Stimulated activated CD4-positive, alpha-beta T cell treated with anti-CD3 and anti-CD28 coated beads, TNF-alpha, amount 100 ng/mL, for 24 hours (primary cell): ENCODE results near the gene ABI3BP.
"Not testable (repeated sequence)": the region's sequence is repeated elsewhere in the genome, so short reads cannot be mapped to it uniquely, and the experiment has no call there.

Experiments
- DNase-seq, 3 experiments: peaks; one replicate each; pipeline ENCODE4 v3.0.0-alpha.2; 2020; ENCODE audit warnings: low read depth in 3 of 3

ABI3BP gene

DNA sequence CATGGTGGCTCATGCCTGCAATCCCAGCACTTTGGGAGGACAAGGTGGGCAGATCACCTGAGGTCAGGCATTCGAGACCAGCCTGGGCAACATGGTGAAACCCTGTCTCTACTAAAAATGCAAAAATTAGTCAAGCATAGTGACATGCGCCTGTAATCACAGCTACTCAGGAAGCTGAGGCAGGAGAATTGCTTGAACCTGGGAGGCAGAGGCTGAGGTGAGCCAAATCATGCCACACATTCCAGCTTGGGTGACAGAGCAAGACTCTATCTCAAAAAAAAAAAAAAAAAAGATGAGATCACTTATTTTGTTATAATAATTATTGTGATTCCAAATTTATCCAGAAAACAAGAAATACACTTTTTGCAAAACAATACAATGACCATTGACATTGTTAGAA lies 47.1 kb downstream of the ABI3BP start:
- DNase-seq: not testable (repeated sequence)

GRCh38 chr3:100941451-100941850 lies 51.8 kb downstream of the ABI3BP start:
- no peak for DNase-seq

DNA sequence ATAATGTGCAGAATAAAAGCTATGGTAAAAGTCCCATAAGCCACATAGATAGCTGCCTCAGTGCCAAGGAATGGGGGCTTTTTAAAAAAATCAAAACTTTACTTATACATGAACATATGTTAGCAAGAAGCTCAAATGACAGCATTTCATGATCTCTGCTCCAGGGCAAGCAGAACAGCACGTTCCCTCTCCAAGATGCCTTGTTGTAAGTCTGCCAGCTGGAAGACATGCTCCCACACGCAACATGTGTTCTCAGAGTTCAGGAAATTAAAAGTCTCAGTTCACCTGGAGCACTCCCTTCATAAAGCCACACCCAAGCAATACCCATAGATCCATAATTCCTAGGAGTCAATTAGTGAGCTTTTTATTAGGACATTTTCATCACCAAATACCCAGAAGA lies 52.2 kb downstream of the ABI3BP start:
- no peak for DNase-seq

- no peak for DNase-seq
Observed at GRCh38 chr3:100936931-100937330, 56.3 kb downstream of the ABI3BP start.

GRCh38 chr3:100932491-100932890 lies 60.7 kb downstream of the ABI3BP start:
- DNase-seq: no peak

DNA sequence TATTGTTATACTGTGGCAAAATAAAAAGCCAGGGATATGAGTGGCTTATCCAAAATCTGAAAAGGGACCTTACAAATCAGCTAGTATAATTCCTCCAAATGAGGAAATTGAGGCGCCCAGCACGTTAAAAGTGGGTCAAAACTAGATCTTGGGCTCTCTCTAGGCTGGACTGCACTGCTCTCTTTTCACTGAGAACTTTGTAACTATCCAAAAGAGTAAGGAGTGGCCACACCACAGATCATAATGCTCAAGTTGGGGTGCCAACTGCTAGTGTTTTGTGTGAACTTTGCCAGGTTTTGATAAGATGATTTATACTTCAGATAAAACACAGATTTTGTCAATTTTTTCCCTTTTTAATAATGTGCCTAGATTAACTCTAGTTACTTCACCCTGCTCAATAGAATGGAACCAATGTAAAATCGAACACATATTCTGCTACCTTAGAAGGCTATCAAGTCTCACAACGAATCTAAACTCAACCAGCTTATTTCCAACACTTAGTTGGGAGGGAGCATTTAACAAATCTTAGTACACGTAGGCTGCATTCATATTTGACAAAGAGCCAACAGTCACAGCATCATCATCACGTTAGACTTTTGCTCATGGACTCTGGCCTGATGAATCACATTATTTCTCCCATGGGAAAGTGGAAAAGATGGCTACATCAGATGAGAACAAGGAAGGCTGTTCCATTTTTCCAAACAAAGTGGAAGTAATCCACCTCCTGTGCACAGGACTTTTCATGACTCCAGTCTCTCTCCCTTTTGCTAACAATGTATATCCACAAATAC lies 64.4 kb downstream of the ABI3BP start:
- no peak for DNase-seq

- DNase-seq: no peak
Observed at GRCh38 chr3:100927775-100928174, 65.4 kb downstream of the ABI3BP start.

GRCh38 chr3:100915706-100916495 lies 77.3 kb downstream of the ABI3BP start:
- DNase-seq: no peak

DNA sequence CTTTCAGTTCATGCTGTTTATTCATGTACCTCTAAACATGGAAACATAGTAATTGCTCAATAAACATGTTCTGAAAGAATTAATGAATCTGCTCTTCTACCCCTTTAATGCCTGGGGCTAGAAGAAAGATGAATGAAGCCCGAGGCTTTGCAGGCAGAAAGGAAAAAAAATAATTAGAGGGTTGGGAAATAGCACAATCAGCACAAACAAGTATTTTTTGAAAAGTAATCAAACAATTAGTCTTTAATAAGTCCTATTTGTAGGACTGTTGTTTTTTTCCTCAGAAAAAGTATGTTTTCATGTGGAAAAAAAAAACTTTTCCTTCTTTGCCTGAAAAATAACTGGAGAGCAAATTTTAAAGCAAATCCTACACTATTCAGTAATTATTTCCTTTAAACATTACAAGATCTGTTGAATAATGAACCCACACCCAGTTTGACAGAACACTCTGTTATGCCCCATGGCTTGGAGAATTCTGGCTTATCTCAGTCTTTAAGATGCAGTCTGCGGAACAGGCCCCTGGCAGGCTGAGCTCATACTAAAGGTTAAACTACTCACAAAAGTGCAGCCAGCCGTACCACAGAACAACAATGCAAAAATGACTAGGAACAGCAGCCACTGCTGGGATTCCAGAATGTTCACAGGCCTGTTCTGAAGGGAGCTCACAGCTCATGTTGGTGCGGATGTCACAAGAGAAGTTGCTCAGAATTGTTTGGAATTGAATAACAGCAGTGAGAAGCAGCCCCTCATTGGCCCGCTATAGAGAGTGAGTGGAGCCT lies 79.2 kb downstream of the ABI3BP start:
- no peak for DNase-seq

- no peak for DNase-seq
Observed at GRCh38 chr3:100912976-100913545, 80.2 kb downstream of the ABI3BP start.

DNA sequence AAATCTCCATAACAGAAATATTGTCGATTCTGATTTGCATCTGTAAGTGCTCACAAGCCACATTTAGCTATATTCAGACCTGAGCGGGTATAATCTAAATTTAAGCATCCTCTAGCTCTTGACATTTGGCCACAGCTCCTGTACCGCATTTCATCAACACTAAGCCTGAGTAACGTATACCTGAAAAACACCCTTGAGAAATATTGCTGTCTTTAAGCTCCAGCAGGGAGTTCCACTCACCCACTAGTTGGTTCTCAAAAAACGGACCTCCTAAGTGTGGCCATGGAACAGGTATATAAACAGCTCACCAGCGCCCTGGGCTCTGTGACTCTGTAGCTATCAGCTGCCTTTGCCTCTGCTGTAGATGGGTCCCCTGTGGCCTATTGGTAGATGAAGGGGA lies 80.7 kb downstream of the ABI3BP start:
- DNase-seq: no peak

- DNase-seq: no peak
Observed at GRCh38 chr3:100911956-100912355, 81.3 kb downstream of the ABI3BP start.

DNA sequence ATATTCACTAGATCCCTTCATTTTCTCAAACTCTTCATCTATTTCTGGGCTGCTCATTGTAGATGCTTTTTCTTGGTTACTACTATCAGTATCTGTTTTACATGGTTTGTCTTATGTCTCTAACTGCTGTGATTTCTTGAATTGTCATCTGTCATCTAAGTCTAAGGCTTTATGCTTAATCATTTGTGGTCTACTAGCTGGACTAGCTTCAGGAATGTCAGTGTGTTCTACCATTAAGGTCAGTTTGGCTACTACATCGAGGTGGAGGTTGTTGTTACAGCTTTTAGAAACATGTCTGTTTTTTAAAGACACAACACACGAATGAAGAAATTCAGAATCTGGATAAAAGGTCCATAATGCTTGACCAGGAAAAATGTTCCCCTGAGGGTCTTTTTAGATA lies 82.2 kb downstream of the ABI3BP start:
- no peak for DNase-seq

GRCh38 chr3:100902572-100902971 lies 90.6 kb downstream of the ABI3BP start:
- no peak for DNase-seq

- DNase-seq: no peak
Observed at GRCh38 chr3:100900671-100901335, 92.4 kb downstream of the ABI3BP start.

DNA sequence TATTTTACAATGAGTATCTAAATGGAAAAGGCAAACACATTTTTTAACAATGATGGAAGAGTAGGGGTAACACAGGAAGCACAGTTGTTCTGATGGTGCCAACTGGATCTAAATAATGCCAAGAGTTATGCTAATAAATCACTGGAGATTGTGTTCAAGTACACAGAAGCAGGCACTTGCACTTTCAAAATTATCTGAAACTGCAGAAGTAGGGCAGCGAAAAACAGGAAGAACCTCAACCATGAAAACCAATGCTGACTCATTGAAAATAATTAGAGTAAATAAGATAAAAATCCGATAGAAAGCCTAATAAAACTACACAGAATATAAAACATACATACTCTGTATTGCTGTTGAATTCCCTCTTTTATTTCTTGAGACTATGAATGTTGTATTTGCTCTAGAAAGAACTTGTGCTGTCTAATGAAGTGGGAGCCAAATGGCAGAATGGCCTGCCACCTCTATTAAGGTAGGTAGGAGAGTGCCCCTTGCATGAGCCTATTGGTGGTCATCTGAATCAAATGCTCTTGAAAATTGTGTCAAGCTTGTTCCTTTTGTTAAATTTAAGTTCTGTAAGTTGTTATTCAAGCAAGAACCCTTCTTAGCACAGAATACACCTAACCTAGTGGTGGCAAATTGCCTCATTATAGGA lies 93.7 kb downstream of the ABI3BP start:
- no peak for DNase-seq

GRCh38 chr3:100898681-100899080 lies 94.5 kb downstream of the ABI3BP start:
- DNase-seq: no peak

GRCh38 chr3:100896994-100897393 lies 96.2 kb downstream of the ABI3BP start:
- DNase-seq: no peak

DNA sequence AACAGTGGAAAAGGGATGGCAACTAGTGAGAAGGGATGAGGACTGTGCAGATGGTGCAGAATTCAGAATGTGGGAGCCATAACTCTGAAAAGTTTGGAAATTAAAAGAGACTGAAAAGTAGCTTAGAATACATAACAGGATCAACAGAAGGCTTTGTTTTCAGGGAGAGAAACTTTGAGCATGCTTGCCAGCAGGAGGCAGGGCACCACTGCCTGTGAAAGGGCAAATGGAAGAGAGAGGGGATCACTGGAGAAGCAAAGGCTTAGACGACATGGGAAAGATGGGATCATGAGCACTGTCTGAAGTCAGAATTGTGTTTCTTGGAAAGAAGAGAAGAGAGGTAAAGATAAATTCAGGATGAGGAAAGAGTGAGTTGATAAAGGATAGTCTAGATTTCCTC lies 99.6 kb downstream of the ABI3BP start:
- no peak for DNase-seq

GRCh38 chr3:100893108-100893507 lies 100.1 kb downstream of the ABI3BP start:
- no peak for DNase-seq

- DNase-seq: no peak
Observed at GRCh38 chr3:100891827-100892226, 101.4 kb downstream of the ABI3BP start.
